ENCODE measurements around the gene CYP24A1.

The CYP24A1 gene

DNA sequence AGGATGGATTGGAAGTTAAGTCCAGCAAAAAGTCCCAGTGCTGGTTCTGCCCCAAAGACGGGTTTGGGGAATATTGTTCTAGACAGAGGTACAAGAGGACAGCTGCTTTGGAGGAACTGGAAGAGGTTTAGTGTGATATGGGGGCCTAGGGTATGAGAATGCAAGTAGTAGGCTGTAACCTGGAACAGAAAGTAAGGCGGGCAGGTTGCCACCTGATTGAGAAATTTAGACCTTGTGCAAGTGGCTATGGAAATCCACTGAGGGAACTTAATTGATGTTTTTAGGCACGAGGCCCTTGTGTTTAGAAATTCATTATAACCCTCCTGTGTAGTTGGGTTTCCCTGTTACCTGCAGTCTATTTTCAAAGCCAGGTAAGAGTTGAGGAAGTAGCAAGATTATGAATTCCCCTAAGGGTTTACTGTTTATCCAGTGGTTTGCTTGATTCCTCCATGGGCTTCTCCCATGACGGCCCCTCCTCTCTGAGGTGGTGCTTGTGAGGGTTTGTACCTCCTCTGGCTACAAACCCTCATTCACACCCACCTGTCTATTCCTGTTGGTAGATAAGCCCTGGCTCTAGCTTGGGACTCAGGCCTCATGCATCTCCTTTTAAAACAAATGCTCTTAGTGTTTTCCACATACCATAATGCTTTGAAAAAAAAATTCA lies 61.4 kb downstream of the CYP24A1 start:
- no peak for DNase-seq (ENCODE audit: low read depth in 3 of 3)

GRCh38 chr20:54111460-54111859 lies 62.3 kb downstream of the CYP24A1 start:
- DNase-seq (ENCODE audit: low read depth in 3 of 3): no peak

DNA sequence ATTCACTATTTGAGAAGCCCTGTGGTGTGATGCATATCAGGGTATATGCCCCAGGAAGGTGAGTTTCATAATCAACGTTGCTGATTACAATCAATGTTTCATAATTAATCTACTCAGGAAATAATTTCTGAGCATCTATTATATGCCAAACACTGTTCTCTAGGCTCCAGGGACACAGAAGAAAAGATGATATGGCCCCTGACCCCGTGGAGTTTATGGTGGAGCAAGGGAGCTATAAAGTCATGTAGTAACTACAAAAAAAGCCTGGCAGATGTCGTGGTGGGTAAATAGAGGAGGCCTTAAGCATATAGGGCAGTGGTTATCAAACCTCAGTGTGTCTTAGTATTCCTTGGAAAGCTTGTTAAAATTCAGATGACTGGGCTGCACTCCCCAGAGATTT lies 63.3 kb downstream of the CYP24A1 start:
- no peak for DNase-seq (ENCODE audit: low read depth in 3 of 3)

GRCh38 chr20:54110041-54110440 lies 63.7 kb downstream of the CYP24A1 start:
- DNase-seq (ENCODE audit: low read depth in 3 of 3): no peak

DNA sequence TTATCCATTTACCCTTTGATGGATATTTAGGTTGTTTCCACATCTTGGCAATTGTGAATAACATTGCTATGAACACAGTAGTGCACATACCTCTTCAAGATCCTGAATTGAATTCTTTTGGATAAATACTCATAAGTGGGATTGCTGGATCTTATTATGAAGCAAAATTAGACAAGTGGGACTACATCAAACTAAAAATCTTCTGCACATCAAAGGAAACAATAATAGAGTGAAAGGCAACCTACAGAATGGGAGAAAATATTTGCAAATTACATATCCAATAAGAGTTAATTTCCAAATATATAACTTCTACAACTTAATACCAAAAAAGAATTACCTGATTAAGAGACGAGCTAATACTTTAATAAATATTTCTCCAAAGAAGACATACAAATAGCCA lies 65.0 kb downstream of the CYP24A1 start:
- no peak for DNase-seq (ENCODE audit: low read depth in 3 of 3)

DNA sequence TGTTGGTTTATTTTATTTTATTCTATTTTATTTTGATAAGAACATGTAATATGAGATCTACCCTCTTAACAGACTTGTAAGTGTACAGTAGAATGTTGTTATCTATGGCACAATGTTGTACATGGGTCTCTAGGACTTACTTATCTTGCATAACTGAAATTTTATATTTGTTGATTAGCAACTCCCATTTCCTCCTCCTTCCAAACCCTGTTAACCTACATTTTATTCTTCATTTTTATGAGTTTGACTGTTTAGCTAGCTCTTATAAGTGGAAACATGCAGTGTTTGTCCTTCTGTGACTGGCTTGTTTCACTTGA lies 65.5 kb downstream of the CYP24A1 start:
- no peak for DNase-seq (ENCODE audit: low read depth in 3 of 3)

- DNase-seq (ENCODE audit: low read depth in 3 of 3): no peak
These were observed 66.0 kb downstream of the CYP24A1 start for GRCh38 chr20:54107600-54108325.

GRCh38 chr20:54107181-54107580 lies 66.6 kb downstream of the CYP24A1 start:
- DNase-seq (ENCODE audit: low read depth in 3 of 3): no peak

- no peak for DNase-seq (ENCODE audit: low read depth in 3 of 3)
These were observed 67.6 kb downstream of the CYP24A1 start for GRCh38 chr20:54106162-54106561.

DNA sequence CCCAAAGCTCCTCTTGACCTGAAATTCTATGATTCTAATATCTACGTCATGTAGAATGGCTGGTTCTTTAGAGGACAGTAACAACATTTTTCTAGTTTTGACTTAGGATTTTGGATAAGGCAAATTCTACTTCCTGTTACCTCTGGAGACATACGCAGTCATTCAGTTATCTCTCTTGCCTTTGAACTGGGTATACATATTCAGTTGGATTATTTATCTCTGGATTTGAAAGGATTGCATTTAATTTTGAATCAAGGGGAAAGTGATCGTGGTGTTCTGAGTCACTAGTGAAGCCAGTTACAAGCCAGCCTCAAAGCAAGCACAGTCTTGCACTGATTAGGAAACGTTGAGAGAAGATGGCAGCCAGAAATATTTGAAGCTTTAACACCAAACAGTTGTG lies 68.1 kb downstream of the CYP24A1 start:
- no peak for DNase-seq (ENCODE audit: low read depth in 3 of 3)

DNA sequence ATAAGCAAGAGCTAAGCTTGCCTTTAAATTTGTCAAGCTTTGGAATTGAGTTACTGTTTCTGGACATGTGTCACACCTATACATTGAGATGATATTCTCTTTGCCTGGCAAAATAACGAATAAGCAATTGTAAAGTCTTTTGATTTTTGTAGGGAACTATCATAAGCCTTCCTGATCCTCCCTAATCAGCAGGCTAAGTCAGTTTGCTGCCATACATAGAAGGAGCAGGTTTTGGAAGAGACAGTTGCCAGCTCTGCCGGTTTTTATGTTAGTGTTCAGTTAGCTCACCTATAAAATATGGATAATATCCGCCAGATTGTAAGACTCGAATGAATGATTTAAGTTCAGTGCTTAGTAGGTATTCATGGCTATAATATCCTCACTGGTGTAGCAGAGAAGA lies 69.0 kb downstream of the CYP24A1 start:
- no peak for DNase-seq (ENCODE audit: low read depth in 3 of 3)

DNA sequence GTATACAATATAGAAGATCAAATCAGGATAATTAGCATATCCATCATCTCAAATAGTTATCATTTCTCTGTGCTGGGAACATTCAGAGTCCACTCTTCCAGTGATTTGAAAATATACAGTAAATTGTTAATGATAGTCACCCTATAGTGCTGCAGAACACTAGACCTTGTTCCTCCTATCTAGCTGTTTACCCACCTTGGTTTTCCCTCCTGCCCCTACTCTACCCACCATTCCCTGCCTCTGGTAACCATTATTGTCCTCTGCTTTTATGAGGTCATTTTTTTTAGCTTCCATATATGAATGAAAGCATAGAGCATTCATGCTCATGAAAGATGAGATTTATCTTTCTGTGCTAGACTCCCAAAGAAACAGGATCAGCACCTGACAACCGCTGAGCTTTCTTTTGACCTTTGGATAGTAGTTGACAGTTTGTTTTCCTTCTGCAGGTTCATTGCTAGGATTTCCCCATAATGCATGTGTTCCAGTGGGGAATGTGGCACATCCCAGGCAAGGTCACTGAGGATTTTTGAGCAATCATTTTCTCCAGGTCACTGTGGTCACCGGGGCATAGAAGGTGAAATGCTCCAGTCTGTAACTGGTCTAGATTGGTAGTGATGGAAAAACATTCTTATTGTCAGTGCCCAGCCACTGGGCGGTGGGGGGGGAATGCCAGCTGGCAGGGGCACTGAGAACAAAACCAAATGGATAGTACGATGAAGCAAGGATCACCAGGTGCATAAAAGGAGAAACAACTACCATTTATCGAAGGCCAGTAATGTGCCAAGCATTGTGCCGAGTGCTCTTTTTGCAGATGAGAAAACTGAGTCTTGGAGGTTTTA lies 69.8 kb downstream of the CYP24A1 start:
- no peak for DNase-seq (ENCODE audit: low read depth in 3 of 3)

All from stimulated activated CD4-positive, alpha-beta T cell treated with anti-CD3 and anti-CD28 coated beads, TNF-alpha, amount 100 ng/mL, for 24 hours (primary cell).